Panc1 (cell line): ENCODE results near the gene SEC16A. TPM values are rescaled to one million over a fixed set of nuclear protein-coding genes. Genes with fewer than 3 reads are reported as not detected.

Experiments
- ATAC-seq: fragments of 200-7000 bp; cut with Tn5 transposase; 2 replicates; pipeline ENCODE4 v1.9.1; 2020; ENCODE audit warnings: mild to moderate bottlenecking, moderate library complexity
- BruUV-seq: library from RNA; stranded (reverse); fragments of 400-500 nt; replicated peaks from 2 replicates; lab custom pipeline; 2021; lab: Mats Ljungman, UMichigan
- CTCF ChIA-PET: fragments of 300-600 bp; sonication (Branson Sonifier 250); formaldehyde crosslinking; loops from one replicate; lab custom pipeline; 2022; ENCODE audit warnings: antibody characterized with exemption; lab: Charles Lee
- POLR2A ChIA-PET: fragments of 300-600 bp; sonication (Branson Sonifier 250); formaldehyde crosslinking; loops from one replicate; lab custom pipeline; 2022; ENCODE audit warnings: antibody characterized with exemption; lab: Charles Lee
- DNase-seq: peaks from one replicate; pipeline ENCODE4 v3.0.0-alpha.2; 2010; ENCODE audit warnings: low read depth, low spot score
- H3K27ac ChIP-seq: 2 replicates; pipeline ENCODE4 v1.5.1; 2011; ENCODE audit warnings: mild to moderate bottlenecking, low read length, inconsistent platforms
- H3K27me3 ChIP-seq: fragments of 200-500 bp; sonication (Bioruptor generic); 2 replicates; pipeline ENCODE4 v1.6.0; 2014; ENCODE audit warnings: low read length, inconsistent platforms; ENCODE audit not compliant: control insufficient read depth, insufficient read depth
- H3K36me3 ChIP-seq: fragments of 200-500 bp; sonication (Bioruptor generic); 2 replicates; pipeline ENCODE4 v1.5.1; 2014; ENCODE audit warnings: inconsistent platforms, mild to moderate bottlenecking, low read length, moderate library complexity; ENCODE audit not compliant: control insufficient read depth, insufficient read depth
- H3K4me1 ChIP-seq: 2 replicates; pipeline ENCODE4 v1.5.1; 2011; ENCODE audit warnings: inconsistent platforms, mild to moderate bottlenecking, low read length, moderate library complexity; ENCODE audit not compliant: control insufficient read depth, insufficient read depth
- H3K4me3 ChIP-seq, 2 experiments: 2 replicates each; pipeline ENCODE4 v1.5.1; 2011 to 2012; ENCODE audit warnings: low read depth in 2 of 2, low read length in 2 of 2, mild to moderate bottlenecking in 2 of 2, inconsistent platforms in 1 of 2, moderate library complexity in 1 of 2
- H3K9me3 ChIP-seq: fragments of 200-500 bp; sonication (Bioruptor generic); 2 replicates; pipeline ENCODE4 v1.5.1; 2014; ENCODE audit warnings: low read depth, mild to moderate bottlenecking, inconsistent platforms, low read length, moderate library complexity; ENCODE audit not compliant: control insufficient read depth, insufficient read depth
- POLR2AphosphoS5 ChIP-seq: IDR thresholded peaks from 2 replicates; pipeline ENCODE4 v1.6.1; 2012; ENCODE audit warnings: mild to moderate bottlenecking, low read depth, low read length, moderate library complexity
- REST ChIP-seq, 2 experiments: IDR thresholded peaks; 2 replicates each; pipeline ENCODE4 v1.6.1; 2011 to 2012; ENCODE audit warnings: low read depth in 2 of 2, control low read depth in 1 of 2, low read length in 1 of 2, mild to moderate bottlenecking in 1 of 2, moderate library complexity in 1 of 2; ENCODE audit not compliant: insufficient read depth in 1 of 2
- SIN3A ChIP-seq: IDR thresholded peaks from 2 replicates; pipeline ENCODE4 v1.6.1; 2012; ENCODE audit warnings: low read depth, mild to moderate bottlenecking, low read length, moderate library complexity, borderline replicate concordance; ENCODE audit not compliant: insufficient read depth
- TCF7L2 ChIP-seq: IDR thresholded peaks from 2 replicates; pipeline ENCODE4 v1.6.1; 2011; ENCODE audit warnings: mild to moderate bottlenecking, low read depth, low read length, inconsistent platforms
- in situ Hi-C: cut with HindIII; loops from 2 replicates; pipeline ENCODE4 v1.10.0; 2016; ENCODE audit warnings: low sequenced_read_pairs, low pct_unique_long_range_greater_than_20kb
- intact Hi-C: fragments of 100-400 bp; cut with micrococcal nuclease; formaldehyde crosslinking; loops from one replicate; pipeline ENCODE4 v1.10.0; 2022; ENCODE audit not compliant: unreplicated experiment
- total RNA-seq: library from RNA; stranded (reverse); gene quantifications from one replicate; pipeline ENCODE4 v1.2.1, GENCODE V29; 2021; ENCODE audit not compliant: unreplicated experiment
- TF ChIP-seq, protein P1 (sequence below): fragments of 450-650 bp; IDR thresholded peaks from 2 replicates; pipeline ENCODE4 v1.5.1; 2017; ENCODE audit warnings: mild to moderate bottlenecking

Gene SEC16A
- total RNA-seq, 1 experiment from 2014 or later = 76.5 TPM

GRCh38 chr9:136397643-136398042 is 85.2 kb downstream of the SEC16A start:
- Histone ChIP-seq H3K36me3 (no peaks in the 10 kb centered on the region; the same call in none of the 2 replicates), H3K4me3 (no peak overlapping the region), H3K27me3 (no peaks in the 10 kb centered on the region), H3K9me3 (no peaks in the 10 kb centered on the region), H3K27ac (no peak overlapping the region), H3K4me1 (peaks cover 9% of the 10 kb centered on the region; the same call in 1 of the 2 replicates)
- CTCF ChIA-PET = no interaction called here
- ATAC-seq (no peak), DNase-seq (no peak)
- intact Hi-C loops = no loop called here
- TF ChIP-seq POLR2AphosphoS5 = no peak
- POLR2A ChIA-PET = no interaction called here
- in situ Hi-C loops = no loop called here
- no TSS peak for BruUV-seq

GRCh38 chr9:136396219-136396515 is 86.7 kb downstream of the SEC16A start:
- Histone ChIP-seq H3K4me1 (peaks cover 9% of the 10 kb centered on the region; the same call in 1 of the 2 replicates), H3K27me3 (no peaks in the 10 kb centered on the region), H3K4me3 (no peak overlapping the region), H3K9me3 (no peaks in the 10 kb centered on the region), H3K36me3 (no peaks in the 10 kb centered on the region; the same call in 1 of the 2 replicates), H3K27ac (no peak overlapping the region)
- DNase-seq = no peak
- intact Hi-C loops = no loop called here
- ChIA-PET CTCF (interaction anchor here (0.6 kb wide), 2 partner anchors 42 to 63 kb away, joined by 3 to 8 read pairs; no protein-coding TSS in a partner anchor), POLR2A (interaction anchor here (0.6 kb wide), 1 partner anchor 67 kb away, joined by 3 read pairs; no protein-coding TSS in a partner anchor)
- ATAC-seq = no peak
- no peak for TF ChIP-seq TCF7L2
- no peak for TF ChIP-seq REST (IDR thresholded peaks at IDR 0.05; ENCODE audit: insufficient read depth in 1 of 2, low read depth in 2 of 2, low read length in 1 of 2)
- no peak for TF ChIP-seq POLR2AphosphoS5
- TF ChIP-seq, protein P1, sequence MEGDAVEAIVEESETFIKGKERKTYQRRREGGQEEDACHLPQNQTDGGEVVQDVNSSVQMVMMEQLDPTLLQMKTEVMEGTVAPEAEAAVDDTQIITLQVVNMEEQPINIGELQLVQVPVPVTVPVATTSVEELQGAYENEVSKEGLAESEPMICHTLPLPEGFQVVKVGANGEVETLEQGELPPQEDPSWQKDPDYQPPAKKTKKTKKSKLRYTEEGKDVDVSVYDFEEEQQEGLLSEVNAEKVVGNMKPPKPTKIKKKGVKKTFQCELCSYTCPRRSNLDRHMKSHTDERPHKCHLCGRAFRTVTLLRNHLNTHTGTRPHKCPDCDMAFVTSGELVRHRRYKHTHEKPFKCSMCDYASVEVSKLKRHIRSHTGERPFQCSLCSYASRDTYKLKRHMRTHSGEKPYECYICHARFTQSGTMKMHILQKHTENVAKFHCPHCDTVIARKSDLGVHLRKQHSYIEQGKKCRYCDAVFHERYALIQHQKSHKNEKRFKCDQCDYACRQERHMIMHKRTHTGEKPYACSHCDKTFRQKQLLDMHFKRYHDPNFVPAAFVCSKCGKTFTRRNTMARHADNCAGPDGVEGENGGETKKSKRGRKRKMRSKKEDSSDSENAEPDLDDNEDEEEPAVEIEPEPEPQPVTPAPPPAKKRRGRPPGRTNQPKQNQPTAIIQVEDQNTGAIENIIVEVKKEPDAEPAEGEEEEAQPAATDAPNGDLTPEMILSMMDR = no peak
- no TSS peak for BruUV-seq
- in situ Hi-C loops = no loop called here

GRCh38 chr9:136395345-136396218 is 87.3 kb downstream of the SEC16A start:
- BruUV-seq = no TSS peak
- no peaks in the 10 kb centered on the region for H3K9me3 ChIP-seq
- no peaks in the 10 kb centered on the region; the same call in 1 of the 2 replicates for H3K36me3 ChIP-seq
- in situ Hi-C loops = no loop called here
- no peak overlapping the region for H3K4me3 ChIP-seq
- H3K4me1 ChIP-seq = peaks cover 6% of the 10 kb centered on the region; the same call in 1 of the 2 replicates
- CTCF ChIA-PET = no interaction called here
- POLR2A ChIA-PET = interaction anchor here (0.6 kb wide), 2 partner anchors 66 to 502 kb away, joined by 3 read pairs; no protein-coding TSS in a partner anchor
- H3K27ac ChIP-seq = no peak overlapping the region
- intact Hi-C loops = no loop called here
- ATAC-seq = no peak
- H3K27me3 ChIP-seq = no peaks in the 10 kb centered on the region
- DNase-seq = no peak
- TF ChIP-seq, protein P1 = no peak
- TF ChIP-seq TCF7L2 (no peak), SIN3A (no peak), REST (IDR thresholded peaks at IDR 0.05; ENCODE audit: insufficient read depth in 1 of 2, low read depth in 2 of 2, low read length in 1 of 2) (no peak), POLR2AphosphoS5 (no peak)
